HEK293 (cell line): ENCODE measurements around the gene SAXO1.

ENCODE experiments used
- CTCF ChIP-seq: fragments of 450-650 bp; formaldehyde crosslinking; IDR thresholded peaks from 2 replicates; pipeline ENCODE4 v1.5.1; 2016; ENCODE audit warnings: missing biosample characterization, missing genetic modification characterization
- ZBTB26 ChIP-seq: fragments of 450-650 bp; formaldehyde crosslinking; optimal IDR thresholded peaks from 2 replicates; pipeline ENCODE3; 2016; ENCODE audit warnings: missing biosample characterization, mild to moderate bottlenecking, missing genetic modification characterization
- ZNF248 ChIP-seq: fragments of 450-650 bp; formaldehyde crosslinking; IDR thresholded peaks from 2 replicates; pipeline ENCODE4 v1.5.1; 2017; ENCODE audit warnings: missing biosample characterization, missing genetic modification characterization
- ZNF302 ChIP-seq: fragments of 450-650 bp; formaldehyde crosslinking; IDR thresholded peaks from 2 replicates; pipeline ENCODE4 v1.5.1; 2016; ENCODE audit warnings: missing biosample characterization, missing genetic modification characterization, low read depth

GRCh38 chr9:19033015-19033414 lies at the start of gene SAXO1:
- TF ChIP-seq ZNF248 (tag by site-specific recombination) (no peak), ZNF302 (tag by site-specific recombination) (no peak), CTCF (no peak), ZBTB26 (tag by site-specific recombination) (no peak)
